ENCODE measurements around the gene GGCX. TPM values are rescaled to one million over a fixed set of nuclear protein-coding genes. Genes with fewer than 3 reads are reported as not detected.

GGCX gene
- total and polyA plus RNA-seq, 2 of the 13 experiments (the other 11 are each of a cell fraction or from before 2014, with no cell fraction given): 72.5 to 103 TPM

GRCh38 chr2:85601771-85602475 lies 40.6 kb upstream of the GGCX start (continued):
- no peak for TF ChIP-seq MED8 (CRISPR knock-in tag; IDR thresholded peaks at IDR 0.05; ENCODE audit: insufficient replicate concordance)
- no peak for TF ChIP-seq TRIM24 (CRISPR knock-in tag; IDR thresholded peaks at IDR 0.05)
- TF ChIP-seq JARID2 (CRISPR knock-in tag; IDR thresholded peaks at IDR 0.05; ENCODE audit: insufficient replicate concordance): no peak
- no peak for TF ChIP-seq ZNF615 (CRISPR knock-in tag; IDR thresholded peaks at IDR 0.05; ENCODE audit: borderline replicate concordance)
- no peak for TF ChIP-seq WIZ (CRISPR knock-in tag; IDR thresholded peaks at IDR 0.05)
- TF ChIP-seq, protein P1, sequence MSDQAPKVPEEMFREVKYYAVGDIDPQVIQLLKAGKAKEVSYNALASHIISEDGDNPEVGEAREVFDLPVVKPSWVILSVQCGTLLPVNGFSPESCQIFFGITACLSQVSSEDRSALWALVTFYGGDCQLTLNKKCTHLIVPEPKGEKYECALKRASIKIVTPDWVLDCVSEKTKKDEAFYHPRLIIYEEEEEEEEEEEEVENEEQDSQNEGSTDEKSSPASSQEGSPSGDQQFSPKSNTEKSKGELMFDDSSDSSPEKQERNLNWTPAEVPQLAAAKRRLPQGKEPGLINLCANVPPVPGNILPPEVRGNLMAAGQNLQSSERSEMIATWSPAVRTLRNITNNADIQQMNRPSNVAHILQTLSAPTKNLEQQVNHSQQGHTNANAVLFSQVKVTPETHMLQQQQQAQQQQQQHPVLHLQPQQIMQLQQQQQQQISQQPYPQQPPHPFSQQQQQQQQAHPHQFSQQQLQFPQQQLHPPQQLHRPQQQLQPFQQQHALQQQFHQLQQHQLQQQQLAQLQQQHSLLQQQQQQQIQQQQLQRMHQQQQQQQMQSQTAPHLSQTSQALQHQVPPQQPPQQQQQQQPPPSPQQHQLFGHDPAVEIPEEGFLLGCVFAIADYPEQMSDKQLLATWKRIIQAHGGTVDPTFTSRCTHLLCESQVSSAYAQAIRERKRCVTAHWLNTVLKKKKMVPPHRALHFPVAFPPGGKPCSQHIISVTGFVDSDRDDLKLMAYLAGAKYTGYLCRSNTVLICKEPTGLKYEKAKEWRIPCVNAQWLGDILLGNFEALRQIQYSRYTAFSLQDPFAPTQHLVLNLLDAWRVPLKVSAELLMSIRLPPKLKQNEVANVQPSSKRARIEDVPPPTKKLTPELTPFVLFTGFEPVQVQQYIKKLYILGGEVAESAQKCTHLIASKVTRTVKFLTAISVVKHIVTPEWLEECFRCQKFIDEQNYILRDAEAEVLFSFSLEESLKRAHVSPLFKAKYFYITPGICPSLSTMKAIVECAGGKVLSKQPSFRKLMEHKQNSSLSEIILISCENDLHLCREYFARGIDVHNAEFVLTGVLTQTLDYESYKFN (CRISPR knock-in tag; conservative IDR thresholded peaks at IDR 0.05): peak; percentile 77
- TF ChIP-seq HOXD1 (CRISPR knock-in tag; IDR thresholded peaks at IDR 0.05): peak; percentile 48; the same call in 1 of the 2 replicates
- TF ChIP-seq SIN3A (IDR thresholded peaks at IDR 0.05; ENCODE audit: borderline replicate concordance, low read depth, low read length): peak; percentile 65; the same call in 1 of the 2 replicates
- peak; percentile 6; the same call in 1 of the 2 replicates for TF ChIP-seq UBTF (CRISPR knock-in tag; IDR thresholded peaks at IDR 0.05)
- no peak for TF ChIP-seq TCF7 (IDR thresholded peaks at IDR 0.05; ENCODE audit: low read depth)
- no peak for TF ChIP-seq MED1 (CRISPR knock-in tag; IDR thresholded peaks at IDR 0.05)
- no peak for TF ChIP-seq NCOA5 (CRISPR knock-in tag; IDR thresholded peaks at IDR 0.05)
- TF ChIP-seq NFE2L1 (CRISPR knock-in tag; IDR thresholded peaks at IDR 0.05; ENCODE audit: borderline replicate concordance): no peak
- TF ChIP-seq SNAPC2 (CRISPR knock-in tag; IDR thresholded peaks at IDR 0.05): no peak
- 0 out of 2 replicates have a peak, but pooled peaks have one; percentile 44 for TF ChIP-seq ZNF225 (CRISPR knock-in tag; IDR thresholded peaks at IDR 0.05)
- no peak for TF ChIP-seq ZNF564 (CRISPR knock-in tag; IDR thresholded peaks at IDR 0.05)
- 0 out of 2 replicates have a peak, but pooled peaks have one; percentile 17 for TF ChIP-seq MYNN (CRISPR knock-in tag; IDR thresholded peaks at IDR 0.05; ENCODE audit: low read depth)
- TF ChIP-seq ZNF710 (CRISPR knock-in tag; IDR thresholded peaks at IDR 0.05; ENCODE audit: borderline replicate concordance): no peak
- TF ChIP-seq GZF1 (CRISPR knock-in tag; IDR thresholded peaks at IDR 0.05): peak; percentile 39; the same call in 1 of the 2 replicates
- peak; percentile 62; the same call in 1 of the 2 replicates for TF ChIP-seq ZBTB7B (CRISPR knock-in tag; IDR thresholded peaks at IDR 0.05)
- TF ChIP-seq, protein P2, sequence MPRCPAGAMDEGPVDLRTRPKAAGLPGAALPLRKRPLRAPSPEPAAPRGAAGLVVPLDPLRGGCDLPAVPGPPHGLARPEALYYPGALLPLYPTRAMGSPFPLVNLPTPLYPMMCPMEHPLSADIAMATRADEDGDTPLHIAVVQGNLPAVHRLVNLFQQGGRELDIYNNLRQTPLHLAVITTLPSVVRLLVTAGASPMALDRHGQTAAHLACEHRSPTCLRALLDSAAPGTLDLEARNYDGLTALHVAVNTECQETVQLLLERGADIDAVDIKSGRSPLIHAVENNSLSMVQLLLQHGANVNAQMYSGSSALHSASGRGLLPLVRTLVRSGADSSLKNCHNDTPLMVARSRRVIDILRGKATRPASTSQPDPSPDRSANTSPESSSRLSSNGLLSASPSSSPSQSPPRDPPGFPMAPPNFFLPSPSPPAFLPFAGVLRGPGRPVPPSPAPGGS (CRISPR knock-in tag; IDR thresholded peaks at IDR 0.05): no peak; the same call in 1 of the 2 replicates

All from HepG2 (cell line).